ENCODE results near the gene AGBL2.
A peak's percentile ranks its signal among the peaks of the same experiment; 100 is the strongest.
"Not testable (repeated sequence)": the region's sequence is repeated elsewhere in the genome, so short reads cannot be mapped to it uniquely, and the experiment has no call there.

The AGBL2 gene

GRCh38 chr11:47641600-47642098, 73.5 kb downstream of the AGBL2 start:
- no peak for DNase-seq (ENCODE audit: low read depth)
- peak overlapping the region; percentile 95 for H3K4me3 ChIP-seq (ENCODE audit: low read depth, low read length)
- TF ChIP-seq, protein P1, sequence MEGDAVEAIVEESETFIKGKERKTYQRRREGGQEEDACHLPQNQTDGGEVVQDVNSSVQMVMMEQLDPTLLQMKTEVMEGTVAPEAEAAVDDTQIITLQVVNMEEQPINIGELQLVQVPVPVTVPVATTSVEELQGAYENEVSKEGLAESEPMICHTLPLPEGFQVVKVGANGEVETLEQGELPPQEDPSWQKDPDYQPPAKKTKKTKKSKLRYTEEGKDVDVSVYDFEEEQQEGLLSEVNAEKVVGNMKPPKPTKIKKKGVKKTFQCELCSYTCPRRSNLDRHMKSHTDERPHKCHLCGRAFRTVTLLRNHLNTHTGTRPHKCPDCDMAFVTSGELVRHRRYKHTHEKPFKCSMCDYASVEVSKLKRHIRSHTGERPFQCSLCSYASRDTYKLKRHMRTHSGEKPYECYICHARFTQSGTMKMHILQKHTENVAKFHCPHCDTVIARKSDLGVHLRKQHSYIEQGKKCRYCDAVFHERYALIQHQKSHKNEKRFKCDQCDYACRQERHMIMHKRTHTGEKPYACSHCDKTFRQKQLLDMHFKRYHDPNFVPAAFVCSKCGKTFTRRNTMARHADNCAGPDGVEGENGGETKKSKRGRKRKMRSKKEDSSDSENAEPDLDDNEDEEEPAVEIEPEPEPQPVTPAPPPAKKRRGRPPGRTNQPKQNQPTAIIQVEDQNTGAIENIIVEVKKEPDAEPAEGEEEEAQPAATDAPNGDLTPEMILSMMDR (IDR thresholded peaks at IDR 0.05; ENCODE audit: control insufficient read depth, extremely low read depth, insufficient read depth): no peak

GRCh38 chr11:47640506-47640905, 74.7 kb downstream of the AGBL2 start:
- H3K4me3 ChIP-seq (ENCODE audit: low read depth, low read length): peak overlapping the region; percentile 95

DNA sequence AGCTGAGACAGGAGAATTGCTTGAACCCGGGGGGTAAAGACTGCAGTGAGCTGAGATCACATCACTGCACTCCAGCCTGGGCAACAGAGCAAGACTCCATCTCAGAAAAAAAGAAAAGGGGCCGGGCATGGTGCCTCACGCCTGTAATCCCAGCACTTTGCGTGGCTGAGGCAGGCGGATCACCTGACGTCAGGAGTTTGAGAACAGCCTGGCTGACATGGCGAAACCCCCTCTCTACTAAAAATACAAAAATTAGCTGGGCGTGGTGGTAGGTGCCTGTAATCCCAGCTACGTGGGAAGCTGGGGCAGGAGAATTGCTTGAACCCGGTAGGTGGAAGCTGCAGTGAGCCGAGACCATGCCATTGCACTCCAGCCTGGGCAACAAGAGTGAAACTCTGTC, 78.8 kb downstream of the AGBL2 start:
- DNase-seq (ENCODE audit: low read depth); H3K4me3 ChIP-seq (ENCODE audit: low read depth, low read length): not testable (repeated sequence)

More at GRCh38 chr11:47640506-47640905, 74.7 kb downstream of the AGBL2 start:
- not testable (repeated sequence) for DNase-seq (ENCODE audit: low read depth)

- DNase-seq (ENCODE audit: low read depth): no peak
- H3K4me3 ChIP-seq (ENCODE audit: low read depth, low read length): no peak overlapping the region
- TF ChIP-seq, protein P1 (IDR thresholded peaks at IDR 0.05; ENCODE audit: control insufficient read depth, extremely low read depth, insufficient read depth): no peak
These were observed 83.7 kb downstream of the AGBL2 start for GRCh38 chr11:47631473-47631872.

DNA sequence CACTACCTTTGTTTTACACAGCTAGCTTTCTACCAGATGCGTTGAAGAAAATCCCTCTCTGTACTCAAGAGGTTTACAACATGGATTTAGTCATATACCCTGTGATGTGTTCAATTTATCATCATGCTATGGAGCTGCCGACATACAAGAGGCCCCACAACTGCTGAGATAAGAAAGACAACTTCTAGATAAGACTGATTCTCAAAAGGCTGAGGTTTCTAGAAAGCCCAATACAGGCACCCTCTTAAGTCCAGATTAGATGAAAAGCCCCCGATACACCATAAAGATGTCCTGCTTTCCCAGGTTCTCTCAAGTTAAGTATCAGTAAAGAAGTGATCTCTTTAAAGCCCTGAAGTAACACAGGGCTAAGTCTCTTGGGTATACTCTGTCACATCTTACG, 87.1 kb downstream of the AGBL2 start:
- TF ChIP-seq, protein P1 (IDR thresholded peaks at IDR 0.05; ENCODE audit: control insufficient read depth, extremely low read depth, insufficient read depth): no peak
- DNase-seq (ENCODE audit: low read depth): no peak
- no peak overlapping the region for H3K4me3 ChIP-seq (ENCODE audit: low read depth, low read length)

DNA sequence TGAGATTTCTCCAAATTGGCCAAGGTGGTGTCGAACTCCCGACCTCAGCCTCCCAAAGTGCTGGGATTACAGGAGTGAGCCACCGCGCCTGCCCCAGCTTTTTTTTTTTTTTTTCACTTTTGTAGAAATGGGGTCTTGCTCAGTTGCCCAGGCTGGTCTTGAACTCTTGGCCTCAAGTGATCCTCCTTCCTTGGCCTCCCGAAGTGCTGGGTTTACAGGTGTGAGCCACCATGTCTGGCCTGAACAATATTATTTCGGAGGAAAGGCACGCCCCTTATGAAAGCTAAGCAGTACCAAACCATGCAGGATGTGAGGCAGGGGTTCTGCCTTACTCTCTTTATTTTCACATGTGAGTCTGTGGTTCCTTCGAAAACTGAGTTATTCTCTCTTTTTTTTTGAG, 88.9 kb downstream of the AGBL2 start:
- TF ChIP-seq, protein P1 (IDR thresholded peaks at IDR 0.05; ENCODE audit: control insufficient read depth, extremely low read depth, insufficient read depth): no peak
- no peak for DNase-seq (ENCODE audit: low read depth)
- no peak overlapping the region for H3K4me3 ChIP-seq (ENCODE audit: low read depth, low read length)

GRCh38 chr11:47620836-47621378, 94.3 kb downstream of the AGBL2 start:
- TF ChIP-seq, protein P1 (IDR thresholded peaks at IDR 0.05; ENCODE audit: control insufficient read depth, extremely low read depth, insufficient read depth): no peak
- H3K4me3 ChIP-seq (ENCODE audit: low read depth, low read length): no peak overlapping the region
- no peak for DNase-seq (ENCODE audit: low read depth)

- no peak for DNase-seq (ENCODE audit: low read depth)
- H3K4me3 ChIP-seq (ENCODE audit: low read depth, low read length): no peak overlapping the region
- TF ChIP-seq, protein P1 (IDR thresholded peaks at IDR 0.05; ENCODE audit: control insufficient read depth, extremely low read depth, insufficient read depth): no peak
These were observed 97.8 kb downstream of the AGBL2 start for GRCh38 chr11:47617417-47617809.

All from LNCaP clone FGC (cell line).